IMR-90 (cell line): Measurements from ENCODE around the gene BCAR1.
A peak's percentile ranks its signal among the peaks of the same experiment; 100 is the strongest.

Experiments used
- CEBPB ChIP-seq: IDR thresholded peaks from 2 replicates; pipeline ENCODE4 v1.6.1; 2012; ENCODE audit warnings: low read depth, low read length, improper control_type of control experiment
- MAFK ChIP-seq: IDR thresholded peaks from 2 replicates; pipeline ENCODE4 v1.6.1; 2012; ENCODE audit warnings: low read depth, low read length, improper control_type of control experiment
- MXI1 ChIP-seq: IDR thresholded peaks from 2 replicates; pipeline ENCODE4 v1.6.1; 2012; ENCODE audit warnings: low read depth, mild to moderate bottlenecking, low read length, moderate library complexity, borderline replicate concordance
- POLR2A ChIP-seq: IDR thresholded peaks from 2 replicates; pipeline ENCODE4 v1.6.1; 2012; ENCODE audit warnings: mild to moderate bottlenecking, low read depth, low read length
- TF ChIP-seq, protein P1 (sequence below): conservative IDR thresholded peaks from 2 replicates; pipeline ENCODE4 v1.5.1; 2012; ENCODE audit warnings: mild to moderate bottlenecking, low read depth, low read length, improper control_type of control experiment

- TF ChIP-seq POLR2A (peak; percentile 33), MXI1 (no peak), MAFK (no peak), CEBPB (no peak)
- TF ChIP-seq, protein P1, sequence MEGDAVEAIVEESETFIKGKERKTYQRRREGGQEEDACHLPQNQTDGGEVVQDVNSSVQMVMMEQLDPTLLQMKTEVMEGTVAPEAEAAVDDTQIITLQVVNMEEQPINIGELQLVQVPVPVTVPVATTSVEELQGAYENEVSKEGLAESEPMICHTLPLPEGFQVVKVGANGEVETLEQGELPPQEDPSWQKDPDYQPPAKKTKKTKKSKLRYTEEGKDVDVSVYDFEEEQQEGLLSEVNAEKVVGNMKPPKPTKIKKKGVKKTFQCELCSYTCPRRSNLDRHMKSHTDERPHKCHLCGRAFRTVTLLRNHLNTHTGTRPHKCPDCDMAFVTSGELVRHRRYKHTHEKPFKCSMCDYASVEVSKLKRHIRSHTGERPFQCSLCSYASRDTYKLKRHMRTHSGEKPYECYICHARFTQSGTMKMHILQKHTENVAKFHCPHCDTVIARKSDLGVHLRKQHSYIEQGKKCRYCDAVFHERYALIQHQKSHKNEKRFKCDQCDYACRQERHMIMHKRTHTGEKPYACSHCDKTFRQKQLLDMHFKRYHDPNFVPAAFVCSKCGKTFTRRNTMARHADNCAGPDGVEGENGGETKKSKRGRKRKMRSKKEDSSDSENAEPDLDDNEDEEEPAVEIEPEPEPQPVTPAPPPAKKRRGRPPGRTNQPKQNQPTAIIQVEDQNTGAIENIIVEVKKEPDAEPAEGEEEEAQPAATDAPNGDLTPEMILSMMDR, result no peak
These were observed 3.3 kb downstream of the BCAR1 start for GRCh38 chr16:75248142-75248535.
